T1000 (cell line): ENCODE data around the gene RAB3GAP2.
"Not testable (repeated sequence)": the region's sequence is repeated elsewhere in the genome, so short reads cannot be mapped to it uniquely, and the experiment has no call there.

ENCODE experiments used
- DNase-seq: peaks from one replicate; lab custom pipeline; 2025; ENCODE audit warnings: mixed read lengths; lab: John Stamatoyannopoulos, UW

The RAB3GAP2 gene

DNA sequence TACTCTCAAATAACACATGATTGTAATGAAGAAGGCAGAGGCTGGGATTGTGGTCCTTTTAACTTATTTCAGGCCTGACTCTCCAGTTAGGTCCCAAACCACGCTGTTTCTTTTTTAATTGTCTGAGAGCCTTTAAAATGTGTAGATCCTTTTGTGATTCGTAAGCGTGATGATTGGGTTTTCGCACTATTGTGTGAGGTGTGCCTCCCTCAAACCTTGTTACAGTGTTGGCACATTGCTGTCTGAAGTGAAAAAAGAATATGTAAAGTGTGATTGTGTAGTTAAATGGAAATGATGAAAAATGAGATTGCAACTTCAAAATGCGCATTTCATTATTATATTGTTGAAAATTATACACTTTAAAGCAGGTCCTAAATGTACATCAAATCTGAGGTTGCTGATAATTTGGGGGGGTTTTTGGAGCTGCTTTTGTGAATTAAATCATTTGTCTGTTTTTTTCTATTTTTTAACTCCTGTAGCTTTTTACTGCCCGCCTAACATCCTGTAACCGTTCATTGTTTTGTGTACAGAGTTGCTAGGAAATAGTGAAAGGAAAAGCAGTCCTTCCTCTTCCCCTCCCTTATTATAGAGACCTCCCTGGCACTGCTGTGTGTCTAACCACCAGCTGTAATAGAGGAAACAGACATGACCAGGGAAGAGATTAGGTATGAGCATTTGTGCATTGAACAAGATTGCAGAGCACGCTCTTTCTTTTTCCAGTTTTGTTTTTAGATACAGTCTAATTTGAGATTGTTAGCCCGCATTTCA is 135.1 kb downstream of the RAB3GAP2 start:
- no peak for DNase-seq

DNA sequence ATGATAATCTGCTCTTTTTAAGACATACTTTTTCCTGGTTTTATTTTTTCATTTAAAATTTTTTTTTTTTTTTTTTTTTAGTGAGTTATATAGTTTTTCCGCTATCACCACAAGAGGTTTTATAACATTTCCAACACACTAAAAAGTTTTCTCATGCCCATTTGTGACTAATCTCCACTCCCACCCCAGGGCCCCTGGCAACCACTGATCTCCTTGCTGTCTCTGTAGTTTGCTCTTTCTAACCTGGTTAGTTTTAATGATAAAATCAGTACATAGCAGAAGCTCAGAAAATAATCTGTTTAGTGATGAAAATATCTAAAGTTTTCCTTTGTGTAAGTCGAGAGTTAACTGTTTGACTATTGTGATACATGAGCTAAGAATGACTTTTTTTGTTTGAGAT is 136.5 kb downstream of the RAB3GAP2 start:
- no peak for DNase-seq

DNA sequence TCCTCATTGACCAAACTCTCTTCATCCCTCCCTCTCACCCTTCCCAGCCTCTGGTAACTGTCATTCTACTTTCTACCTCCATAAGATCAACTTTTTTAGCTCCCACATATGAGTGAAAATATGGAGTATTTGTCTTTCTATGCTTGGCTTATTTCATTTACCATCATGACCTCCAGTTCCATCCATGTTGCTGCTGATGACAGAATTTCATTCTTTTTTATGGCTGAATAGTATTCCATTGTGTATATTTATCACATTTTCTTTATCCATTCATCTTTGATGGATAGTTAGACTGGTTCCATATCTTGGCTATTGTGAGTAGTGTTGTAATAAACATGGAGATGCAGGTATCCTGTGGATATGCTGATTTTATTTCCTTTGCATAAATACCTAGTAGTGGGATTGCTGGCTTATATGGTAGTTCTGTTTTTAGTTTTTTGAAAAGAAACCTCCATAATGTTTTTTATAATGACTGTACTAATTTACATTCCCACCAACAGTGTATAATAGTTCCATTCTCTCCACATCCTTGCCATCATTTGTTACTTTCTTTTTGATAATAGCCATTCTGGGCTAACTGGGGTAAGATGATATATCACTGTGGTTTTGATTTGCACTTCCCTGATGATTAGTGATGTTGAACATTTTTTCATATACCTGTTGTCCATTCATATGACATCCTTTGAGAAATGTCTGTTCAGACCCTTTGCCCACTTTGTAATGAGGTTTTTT is 142.6 kb downstream of the RAB3GAP2 start:
- no peak for DNase-seq

DNA sequence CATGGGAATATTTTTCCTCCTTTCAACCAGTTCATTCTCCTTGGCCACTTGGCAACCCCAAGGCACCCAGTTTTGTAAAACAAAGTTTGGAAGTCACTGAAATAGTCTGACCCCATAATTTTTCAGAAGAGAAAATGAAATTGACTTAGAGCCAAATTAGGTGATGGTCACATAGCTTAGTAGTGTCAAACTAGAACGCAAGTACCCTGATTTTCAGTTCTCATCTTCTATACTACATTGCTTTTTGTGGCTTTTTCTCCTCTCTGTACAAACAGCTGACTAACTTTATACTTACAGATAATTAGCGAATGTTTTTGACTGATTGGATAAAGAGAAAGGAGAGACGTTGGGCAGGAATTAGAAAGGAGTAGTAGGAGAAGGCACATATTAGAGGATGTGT is 145.2 kb downstream of the RAB3GAP2 start:
- no peak for DNase-seq

DNA sequence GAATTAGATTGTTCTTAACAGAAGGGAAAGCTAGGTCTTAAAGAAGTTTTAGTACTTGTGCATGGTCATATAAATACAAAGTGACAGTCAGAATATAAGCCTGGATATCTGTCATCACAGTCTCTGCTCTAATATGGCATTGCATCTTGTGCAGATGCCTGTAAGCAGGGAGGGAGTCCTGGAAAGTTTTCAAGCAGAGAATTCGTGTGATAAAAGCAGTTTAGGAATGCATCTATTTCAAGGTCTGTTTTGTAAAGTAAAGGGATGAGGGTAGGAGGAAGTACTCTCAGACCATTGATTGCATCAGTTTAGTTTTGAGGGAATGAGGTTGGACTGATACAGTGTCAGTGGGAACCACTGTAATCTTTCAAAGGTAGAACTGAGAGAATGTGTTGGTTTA is 147.7 kb downstream of the RAB3GAP2 start:
- DNase-seq, result no peak

DNA sequence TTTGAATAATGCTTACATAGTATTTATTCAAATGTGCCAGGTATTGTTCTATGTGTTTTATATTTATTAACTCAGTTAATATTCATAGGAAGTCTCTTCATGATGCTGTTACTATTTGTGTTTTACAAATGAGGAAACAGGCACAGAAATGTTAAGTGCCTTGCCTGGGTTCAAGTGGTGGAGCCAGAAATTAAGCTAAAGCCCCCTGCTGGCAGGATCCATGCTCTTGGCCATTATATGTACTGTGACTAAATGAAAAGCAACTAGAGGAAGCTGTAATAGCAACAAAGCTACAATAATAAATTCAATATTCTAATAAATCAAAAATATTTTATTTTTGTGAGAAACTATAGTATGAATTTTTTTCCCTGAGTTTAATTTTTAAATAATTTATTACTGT is 148.4 kb downstream of the RAB3GAP2 start:
- no peak for DNase-seq

DNA sequence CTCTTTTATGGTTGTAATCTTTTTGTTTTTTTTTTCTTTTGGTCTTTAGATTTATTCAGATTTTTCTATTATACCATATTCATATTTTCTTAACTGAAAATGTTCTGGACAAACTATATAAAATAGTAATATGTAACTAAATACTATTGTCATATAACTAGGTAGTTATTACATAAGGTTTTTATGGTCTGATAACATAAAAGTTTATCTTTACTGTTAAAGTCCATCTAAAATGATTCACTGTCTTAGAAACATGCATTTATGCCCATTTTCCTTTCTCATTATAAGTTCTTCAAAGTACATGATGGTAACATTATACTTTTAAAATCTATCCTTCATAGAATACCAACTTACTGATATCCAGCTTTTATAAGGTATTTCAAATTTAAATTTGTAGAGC is 149.2 kb downstream of the RAB3GAP2 start:
- no peak for DNase-seq

DNA sequence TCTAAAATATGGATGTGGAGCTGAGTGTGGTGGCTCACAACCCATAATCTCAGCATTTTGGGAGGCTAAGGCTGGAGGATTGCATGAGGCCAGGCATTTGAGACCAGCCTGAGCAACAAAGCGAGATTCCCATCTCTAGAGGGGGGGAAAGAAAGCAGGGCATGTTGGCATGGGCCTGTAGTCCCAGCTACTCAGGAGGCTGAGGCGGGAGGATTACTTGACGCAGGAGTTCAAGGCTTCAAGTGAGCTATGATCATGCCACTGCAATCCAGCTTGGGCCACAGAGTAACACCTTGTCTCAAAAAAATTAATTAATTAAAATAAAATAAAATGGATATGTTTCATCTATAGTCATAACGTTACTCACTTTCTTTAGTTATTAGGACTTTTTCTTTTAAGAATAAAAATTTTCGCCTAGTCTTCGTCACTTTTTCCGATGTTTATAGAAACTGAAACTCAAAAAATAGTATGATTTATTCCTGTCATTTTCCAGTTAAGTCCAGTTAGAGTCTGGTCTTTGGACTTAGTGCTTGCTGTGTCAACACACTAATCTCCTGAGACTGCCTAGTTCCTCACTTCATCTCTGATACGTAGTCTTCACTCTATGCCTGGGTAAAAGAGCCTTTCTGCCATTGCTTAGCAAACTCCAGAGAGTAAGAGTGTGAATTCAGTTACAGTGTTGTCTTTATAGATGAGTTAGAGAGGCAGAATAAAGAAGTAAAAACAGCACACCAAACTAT is 150.3 kb downstream of the RAB3GAP2 start:
- no peak for DNase-seq

DNA sequence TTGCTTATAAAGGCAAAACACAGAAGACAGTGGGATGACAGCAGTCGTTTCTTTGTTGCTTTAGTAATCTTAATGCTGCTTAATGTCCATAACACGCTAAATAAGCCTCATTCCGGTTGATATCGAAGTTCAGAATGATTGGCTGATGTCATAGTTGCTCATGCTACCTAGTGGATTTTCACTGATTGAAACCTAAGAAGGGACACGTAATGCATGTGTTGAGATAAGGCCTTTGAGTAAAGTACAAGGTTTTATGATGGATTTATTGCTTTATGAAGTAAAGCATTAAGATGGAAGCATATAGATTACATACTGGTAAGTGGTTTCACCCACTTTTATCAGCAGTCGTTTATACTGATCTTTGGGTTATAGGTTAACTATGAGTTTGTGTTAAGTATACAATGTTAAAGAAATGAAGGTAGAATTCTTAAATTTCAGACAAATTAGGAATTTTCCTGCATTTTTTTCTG is 153.2 kb downstream of the RAB3GAP2 start:
- DNase-seq, result no peak

DNA sequence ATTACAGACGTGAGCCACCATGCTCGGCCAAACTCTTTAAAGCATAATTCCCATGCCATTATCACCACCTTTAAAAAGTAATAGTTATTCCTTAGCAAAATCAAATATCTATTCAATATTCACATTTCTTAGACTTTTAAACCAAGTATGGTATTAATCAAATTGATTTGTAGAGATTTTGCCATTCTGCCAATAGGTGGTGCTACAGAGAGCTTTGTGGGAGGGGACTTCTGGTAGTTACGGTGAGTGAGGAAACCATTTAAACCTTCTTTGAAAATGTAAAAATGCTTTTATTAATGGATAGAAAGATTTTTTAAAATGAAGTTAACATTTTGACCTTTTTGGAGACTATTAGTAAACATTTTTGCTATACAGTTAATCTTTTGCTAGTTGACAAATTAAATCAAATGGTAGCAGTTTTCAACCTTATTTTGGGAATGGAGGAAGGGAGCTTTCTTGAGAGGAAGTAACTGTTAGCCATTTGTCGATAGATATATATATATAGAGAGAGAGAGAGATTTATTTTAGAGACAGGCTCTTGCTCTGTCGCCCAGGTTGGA is 159.0 kb downstream of the RAB3GAP2 start:
- no peak for DNase-seq

DNA sequence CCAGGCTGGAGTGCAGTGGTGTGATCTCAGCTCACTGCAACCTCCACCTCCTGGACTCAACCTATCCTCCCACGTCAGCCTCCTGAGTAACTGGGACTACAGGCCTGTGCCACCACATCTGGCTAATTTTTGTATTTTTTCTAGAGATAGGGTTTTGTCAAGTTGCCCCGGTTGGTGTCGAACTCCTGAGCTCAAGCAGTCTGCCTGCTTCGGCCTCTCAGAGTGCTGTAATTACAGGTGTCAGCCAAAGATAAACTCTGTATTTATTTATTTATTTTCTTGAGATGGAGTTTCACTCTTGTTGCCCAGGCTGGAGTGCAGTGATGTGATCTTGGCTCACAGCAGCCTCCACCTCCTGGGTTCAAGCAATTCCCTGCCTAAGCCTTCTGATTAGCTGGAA is 159.7 kb downstream of the RAB3GAP2 start:
- DNase-seq, result not testable (repeated sequence)

DNA sequence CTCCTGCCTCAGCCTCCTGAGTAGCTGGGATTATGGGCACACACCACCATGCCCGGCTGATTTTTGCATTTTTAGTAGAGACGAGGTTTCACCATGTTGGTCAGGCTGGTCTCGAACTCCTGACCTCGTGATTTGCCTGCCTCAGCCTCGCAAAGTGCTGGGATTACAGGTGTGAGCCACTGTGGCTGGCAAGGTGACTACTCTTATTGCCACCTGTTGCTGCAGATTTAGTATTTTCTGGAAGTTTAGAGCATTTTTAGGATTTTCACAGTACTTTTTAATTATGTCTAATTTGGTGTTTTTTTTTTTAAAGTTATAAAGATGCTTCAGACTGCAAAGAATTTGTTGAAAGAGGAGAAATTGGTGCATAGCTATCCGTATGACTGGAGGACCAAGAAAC is 161.8 kb downstream of the RAB3GAP2 start:
- not testable (repeated sequence) for DNase-seq

DNA sequence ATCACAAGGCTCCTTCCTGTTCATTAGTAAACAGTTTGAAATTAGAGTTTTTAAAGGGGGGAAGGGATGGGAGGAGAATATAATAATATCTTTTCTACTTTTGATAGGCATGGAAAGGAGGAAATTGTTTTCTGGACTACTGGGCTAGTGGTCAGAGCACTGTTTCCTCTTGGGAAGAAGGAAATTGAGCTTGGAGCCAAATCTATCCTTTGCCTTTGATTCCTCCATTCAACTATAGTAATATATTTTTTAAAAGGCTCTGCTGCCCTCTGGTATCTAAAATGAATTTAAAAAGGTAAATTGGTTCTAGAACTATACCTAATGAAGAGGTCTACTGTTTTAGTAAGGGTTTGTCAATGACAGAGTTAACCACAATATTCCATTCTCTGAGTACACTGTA is 172.4 kb downstream of the RAB3GAP2 start:
- no peak for DNase-seq
